Measurements from ENCODE around the gene LNX2.

Gene LNX2

GRCh38 chr13:27621366-27622101, 1.2 kb upstream of the LNX2 start, which contains the start of gene POLR1D:
POLR1D (plus strand) TSS chr13:27621892; CDS start chr13:27621984, 92 bp downstream.
- peak within 1 kb of the TSS; percentile 92 for H3K27ac ChIP-seq (ENCODE audit: low read depth, low read length)
- H3K36me3 ChIP-seq (ENCODE audit: control insufficient read depth, insufficient read depth, low read length) = no peaks in the 10 kb centered on the region
- peak within 1 kb of the TSS; percentile 97 for H3K9ac ChIP-seq (ENCODE audit: low read length)
- H3K4me1 ChIP-seq (ENCODE audit: control insufficient read depth, insufficient read depth, low read length) = peaks cover 8% of the 10 kb centered on the region
- no peaks in the 10 kb centered on the region for H3K27me3 ChIP-seq (ENCODE audit: control insufficient read depth, insufficient read depth, low read length)
- peak within 1 kb of the TSS; percentile 84 for H3K4me3 ChIP-seq (ENCODE audit: low read length)

- Histone ChIP-seq H3K9ac (ENCODE audit: low read length) (peak overlapping the region; percentile 97), H3K4me1 (ENCODE audit: control insufficient read depth, insufficient read depth, low read length) (peaks cover 8% of the 10 kb centered on the region), H3K27me3 (ENCODE audit: control insufficient read depth, insufficient read depth, low read length) (no peaks in the 10 kb centered on the region), H3K36me3 (ENCODE audit: control insufficient read depth, insufficient read depth, low read length) (no peaks in the 10 kb centered on the region), H3K27ac (ENCODE audit: low read depth, low read length) (peak overlapping the region; percentile 92), H3K4me3 (ENCODE audit: low read length) (peak overlapping the region; percentile 84)
Observed at GRCh38 chr13:27621116-27621365, 712 bp upstream of the LNX2 start.

GRCh38 chr13:27619728-27620376, 477 bp downstream of the LNX2 start:
- Histone ChIP-seq H3K27ac (ENCODE audit: low read depth, low read length) (peak overlapping the region; percentile 81), H3K36me3 (ENCODE audit: control insufficient read depth, insufficient read depth, low read length) (no peaks in the 10 kb centered on the region), H3K27me3 (ENCODE audit: control insufficient read depth, insufficient read depth, low read length) (no peaks in the 10 kb centered on the region), H3K4me1 (ENCODE audit: control insufficient read depth, insufficient read depth, low read length) (peaks cover 8% of the 10 kb centered on the region), H3K9ac (ENCODE audit: low read length) (peak overlapping the region; percentile 82), H3K4me3 (ENCODE audit: low read length) (peak overlapping the region; percentile 87)

- peaks cover 8% of the 10 kb centered on the region for H3K4me1 ChIP-seq (ENCODE audit: control insufficient read depth, insufficient read depth, low read length)
- H3K27me3 ChIP-seq (ENCODE audit: control insufficient read depth, insufficient read depth, low read length) = no peaks in the 10 kb centered on the region
- peak overlapping the region; percentile 87 for H3K4me3 ChIP-seq (ENCODE audit: low read length)
- H3K9ac ChIP-seq (ENCODE audit: low read length) = no peak overlapping the region
- no peaks in the 10 kb centered on the region for H3K36me3 ChIP-seq (ENCODE audit: control insufficient read depth, insufficient read depth, low read length)
- H3K27ac ChIP-seq (ENCODE audit: low read depth, low read length) = peak overlapping the region; percentile 81
Observed at GRCh38 chr13:27619093-27619727, 1.1 kb downstream of the LNX2 start.

GRCh38 chr13:27617881-27618321, 2.4 kb downstream of the LNX2 start:
- Histone ChIP-seq H3K4me1 (ENCODE audit: control insufficient read depth, insufficient read depth, low read length) (peaks cover 8% of the 10 kb centered on the region), H3K27me3 (ENCODE audit: control insufficient read depth, insufficient read depth, low read length) (no peaks in the 10 kb centered on the region), H3K4me3 (ENCODE audit: low read length) (no peak overlapping the region), H3K36me3 (ENCODE audit: control insufficient read depth, insufficient read depth, low read length) (no peaks in the 10 kb centered on the region), H3K27ac (ENCODE audit: low read depth, low read length) (no peak overlapping the region), H3K9ac (ENCODE audit: low read length) (no peak overlapping the region)

- H3K4me1 ChIP-seq (ENCODE audit: control insufficient read depth, insufficient read depth, low read length) = no peaks in the 10 kb centered on the region
- no peak overlapping the region for H3K27ac ChIP-seq (ENCODE audit: low read depth, low read length)
- no peaks in the 10 kb centered on the region for H3K27me3 ChIP-seq (ENCODE audit: control insufficient read depth, insufficient read depth, low read length)
- H3K9ac ChIP-seq (ENCODE audit: low read length) = no peak overlapping the region
- H3K36me3 ChIP-seq (ENCODE audit: control insufficient read depth, insufficient read depth, low read length) = no peaks in the 10 kb centered on the region
- no peak overlapping the region for H3K4me3 ChIP-seq (ENCODE audit: low read length)
Observed at GRCh38 chr13:27613628-27614027, 6.7 kb downstream of the LNX2 start.

- Histone ChIP-seq H3K27me3 (ENCODE audit: control insufficient read depth, insufficient read depth, low read length) (no peaks in the 10 kb centered on the region), H3K27ac (ENCODE audit: low read depth, low read length) (no peak overlapping the region), H3K9ac (ENCODE audit: low read length) (no peak overlapping the region), H3K4me3 (ENCODE audit: low read length) (no peak overlapping the region), H3K4me1 (ENCODE audit: control insufficient read depth, insufficient read depth, low read length) (peaks cover 2% of the 10 kb centered on the region), H3K36me3 (ENCODE audit: control insufficient read depth, insufficient read depth, low read length) (no peaks in the 10 kb centered on the region)
Observed at GRCh38 chr13:27607125-27607524, 13.2 kb downstream of the LNX2 start.

GRCh38 chr13:27605610-27606200, 14.6 kb downstream of the LNX2 start:
- H3K4me3 ChIP-seq (ENCODE audit: low read length) = no peak overlapping the region
- H3K27ac ChIP-seq (ENCODE audit: low read depth, low read length) = no peak overlapping the region

GRCh38 chr13:27605099-27605498, 15.2 kb downstream of the LNX2 start:
- H3K4me1 ChIP-seq (ENCODE audit: control insufficient read depth, insufficient read depth, low read length) = peaks cover 2% of the 10 kb centered on the region

More at GRCh38 chr13:27605610-27606200, 14.6 kb downstream of the LNX2 start:
- no peaks in the 10 kb centered on the region for H3K27me3 ChIP-seq (ENCODE audit: control insufficient read depth, insufficient read depth, low read length)
- H3K9ac ChIP-seq (ENCODE audit: low read length) = no peak overlapping the region
- no peaks in the 10 kb centered on the region for H3K36me3 ChIP-seq (ENCODE audit: control insufficient read depth, insufficient read depth, low read length)
- peaks cover 2% of the 10 kb centered on the region for H3K4me1 ChIP-seq (ENCODE audit: control insufficient read depth, insufficient read depth, low read length)

GRCh38 chr13:27601803-27602202, 18.5 kb downstream of the LNX2 start:
- no peak overlapping the region for H3K9ac ChIP-seq (ENCODE audit: low read length)
- H3K27me3 ChIP-seq (ENCODE audit: control insufficient read depth, insufficient read depth, low read length) = no peaks in the 10 kb centered on the region
- H3K4me1 ChIP-seq (ENCODE audit: control insufficient read depth, insufficient read depth, low read length) = peaks cover under 1% of the 10 kb centered on the region
- no peak overlapping the region for H3K27ac ChIP-seq (ENCODE audit: low read depth, low read length)
- no peak overlapping the region for H3K4me3 ChIP-seq (ENCODE audit: low read length)
- no peaks in the 10 kb centered on the region for H3K36me3 ChIP-seq (ENCODE audit: control insufficient read depth, insufficient read depth, low read length)

More at GRCh38 chr13:27605099-27605498, 15.2 kb downstream of the LNX2 start:
- Histone ChIP-seq H3K4me3 (ENCODE audit: low read length) (no peak overlapping the region), H3K27me3 (ENCODE audit: control insufficient read depth, insufficient read depth, low read length) (no peaks in the 10 kb centered on the region), H3K27ac (ENCODE audit: low read depth, low read length) (no peak overlapping the region), H3K9ac (ENCODE audit: low read length) (no peak overlapping the region), H3K36me3 (ENCODE audit: control insufficient read depth, insufficient read depth, low read length) (no peaks in the 10 kb centered on the region)

GRCh38 chr13:27601208-27601607, 19.1 kb downstream of the LNX2 start:
- no peak overlapping the region for H3K4me3 ChIP-seq (ENCODE audit: low read length)

GRCh38 chr13:27600711-27601110, 19.6 kb downstream of the LNX2 start:
- no peak overlapping the region for H3K27ac ChIP-seq (ENCODE audit: low read depth, low read length)
- no peaks in the 10 kb centered on the region for H3K4me1 ChIP-seq (ENCODE audit: control insufficient read depth, insufficient read depth, low read length)
- no peaks in the 10 kb centered on the region for H3K36me3 ChIP-seq (ENCODE audit: control insufficient read depth, insufficient read depth, low read length)
- H3K27me3 ChIP-seq (ENCODE audit: control insufficient read depth, insufficient read depth, low read length) = no peaks in the 10 kb centered on the region
- H3K9ac ChIP-seq (ENCODE audit: low read length) = no peak overlapping the region
- H3K4me3 ChIP-seq (ENCODE audit: low read length) = no peak overlapping the region

More at GRCh38 chr13:27601208-27601607, 19.1 kb downstream of the LNX2 start:
- no peaks in the 10 kb centered on the region for H3K36me3 ChIP-seq (ENCODE audit: control insufficient read depth, insufficient read depth, low read length)
- H3K4me1 ChIP-seq (ENCODE audit: control insufficient read depth, insufficient read depth, low read length) = no peaks in the 10 kb centered on the region
- no peak overlapping the region for H3K27ac ChIP-seq (ENCODE audit: low read depth, low read length)
- H3K9ac ChIP-seq (ENCODE audit: low read length) = no peak overlapping the region
- H3K27me3 ChIP-seq (ENCODE audit: control insufficient read depth, insufficient read depth, low read length) = no peaks in the 10 kb centered on the region

Measured in rectal smooth muscle tissue (tissue), 1 donor.